ENCODE measurements around the gene SLC30A4. TPM values are rescaled to one million over a fixed set of nuclear protein-coding genes. Genes with fewer than 3 reads are reported as not detected.

Gene SLC30A4
- total and polyA plus RNA-seq, 2 of the 4 experiments (the other 2 are of a cell fraction), result 2.1 to 5.6 TPM

DNA sequence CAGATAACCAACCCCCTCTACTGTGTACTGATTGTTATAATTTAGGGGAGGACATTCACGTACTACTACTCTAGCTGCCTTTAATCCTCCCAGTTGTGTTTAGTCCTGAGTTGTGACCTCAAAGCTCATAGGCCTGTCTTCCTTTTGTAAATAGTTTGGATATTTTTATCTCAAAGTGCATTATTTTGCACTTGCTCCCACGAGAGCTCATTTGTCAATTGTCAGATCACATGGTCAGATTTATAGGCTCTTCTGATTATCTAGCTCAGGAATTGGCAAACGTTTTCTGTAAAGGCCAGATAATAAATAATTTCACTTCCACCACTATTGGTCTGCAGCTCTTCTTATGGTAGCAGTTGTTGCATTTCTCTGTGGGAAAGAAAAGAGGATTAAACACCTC lies 14.4 kb upstream of the SLC30A4 start:
- Histone ChIP-seq H3K9me1 (ENCODE audit: insufficient read depth, low read length) (no peaks in the 10 kb centered on the region), H2AFZ (replicated peaks; ENCODE audit: low read length, poor library complexity) (no peak overlapping the region), H2BK120ac (ENCODE audit: low read depth, low read length) (no peak overlapping the region), H3K27ac (ENCODE audit: insufficient read depth, low read length) (no peak overlapping the region), H2BK5ac (ENCODE audit: low read depth, low read length, poor library complexity, severe bottlenecking) (no peak overlapping the region), H3K27me3 (ENCODE audit: control insufficient read depth, insufficient read depth, low read length) (no peaks in the 10 kb centered on the region; the same call in 1 of the 2 replicates), H3K23ac (ENCODE audit: low read depth, low read length) (no peak overlapping the region), H4K8ac (ENCODE audit: low read depth in 2 of 2, low read length in 2 of 2) (no peak overlapping the region), H2AK9ac (replicated peaks; ENCODE audit: low read depth, low read length, poor library complexity) (no peak overlapping the region), H3K14ac (replicated peaks; ENCODE audit: low read depth, low read length) (no peak overlapping the region), H3K4me3 (ENCODE audit: insufficient read depth, low read depth, low read length) (no peak overlapping the region), H4K5ac (ENCODE audit: low read depth, low read length) (no peak overlapping the region), H3K4me1 (ENCODE audit: control insufficient read depth, insufficient read depth, low read length) (peaks cover 2% of the 10 kb centered on the region; the same call in 1 of the 2 replicates), H3K4me2 (ENCODE audit: low read depth, low read length) (no peak overlapping the region), H4K20me1 (ENCODE audit: insufficient read depth, low read length) (no peaks in the 10 kb centered on the region), H3K79me1 (ENCODE audit: low read depth in 1 of 2, low read length in 2 of 2) (no peaks in the 10 kb centered on the region), H3K9ac (ENCODE audit: low read depth, low read length) (no peak overlapping the region), H3K18ac (ENCODE audit: low read depth, low read length) (no peak overlapping the region), H4K91ac (ENCODE audit: insufficient read depth, low read depth, low read length) (no peak overlapping the region), H2AK5ac (ENCODE audit: low read depth, low read length) (no peak overlapping the region), H2BK15ac (ENCODE audit: low read depth, low read length) (no peak overlapping the region), H3K56ac (ENCODE audit: extremely low read depth, insufficient read depth, low read length) (no peak overlapping the region), H3K36me3 (ENCODE audit: control insufficient read depth, insufficient read depth, low read length) (no peaks in the 10 kb centered on the region), H2BK20ac (ENCODE audit: low read depth, low read length) (no peak overlapping the region), H3K9me3 (ENCODE audit: control insufficient read depth, insufficient read depth, low read length) (no peaks in the 10 kb centered on the region), H3K4ac (ENCODE audit: low read depth, low read length) (no peak overlapping the region)
- no CpG with 5 or more reads among the region's 3 CpGs for WGBS, 2 experiments (ENCODE audit: extremely low coverage in 2 of 2, insufficient read length in 1 of 2)
- CTCF ChIA-PET, result interaction anchor here (0.9 kb wide), 1 partner anchor 77 kb away, joined by 4 read pairs; no protein-coding TSS in a partner anchor
- in situ Hi-C loops (cut with MboI; ENCODE audit: low sequenced_read_pairs), result no loop called here
- no peak for ATAC-seq (ENCODE audit: low read depth)
- no peak for TF ChIP-seq POLR2A (IDR thresholded peaks at IDR 0.05; ENCODE audit: low read depth, low read length)
- TF ChIP-seq FOS (IDR thresholded peaks at IDR 0.05; ENCODE audit: low read depth, low read length), result no peak
- TF ChIP-seq, protein P1, sequence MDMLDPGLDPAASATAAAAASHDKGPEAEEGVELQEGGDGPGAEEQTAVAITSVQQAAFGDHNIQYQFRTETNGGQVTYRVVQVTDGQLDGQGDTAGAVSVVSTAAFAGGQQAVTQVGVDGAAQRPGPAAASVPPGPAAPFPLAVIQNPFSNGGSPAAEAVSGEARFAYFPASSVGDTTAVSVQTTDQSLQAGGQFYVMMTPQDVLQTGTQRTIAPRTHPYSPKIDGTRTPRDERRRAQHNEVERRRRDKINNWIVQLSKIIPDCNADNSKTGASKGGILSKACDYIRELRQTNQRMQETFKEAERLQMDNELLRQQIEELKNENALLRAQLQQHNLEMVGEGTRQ (IDR thresholded peaks at IDR 0.05; ENCODE audit: low read depth, low read length), result no peak
- DNase-seq, result no peak
- POLR2A ChIA-PET (ENCODE audit: unreplicated experiment), result interaction anchor here (0.6 kb wide), 1 partner anchor 9 kb away, joined by 3 read pairs; no protein-coding TSS in a partner anchor
- dilution Hi-C loops (cut with HindIII; ENCODE audit: low sequenced_read_pairs, unreplicated experiment), result no loop called here
- intact Hi-C loops (cut with micrococcal nuclease), result no loop called here
- no TSS peak for BruUV-seq (replicated peaks)
